ENCODE measurements around the gene PRPSAP2. TPM values are rescaled to one million over a fixed set of nuclear protein-coding genes. Genes with fewer than 3 reads are reported as not detected.

Gene PRPSAP2
- total and polyA plus RNA-seq, 3 experiments from 2014 or later = 38.4 to 51.6 (median 49.7) TPM

- H3K36me3 Mint-ChIP-seq = peaks cover 11 to 55% (median 19%) of the 10 kb centered on the region in 3 donors
These were observed 46.6 kb downstream of the PRPSAP2 start for GRCh38 chr17:18904482-18904881.

GRCh38 chr17:18905226-18905625, 47.3 kb downstream of the PRPSAP2 start:
- Histone ChIP-seq H3K4me1 (ENCODE audit: insufficient read depth, low read length) (peaks cover 30% of the 10 kb centered on the region), H3K9me3 (ENCODE audit: low read length) (no peaks in the 10 kb centered on the region), H3K36me3 (ENCODE audit: insufficient read depth, low read length) (no peaks in the 10 kb centered on the region), H3K27ac (ENCODE audit: low read depth, low read length) (no peak overlapping the region), H3K27me3 (ENCODE audit: insufficient read depth, low read length, poor library complexity, severe bottlenecking) (no peaks in the 10 kb centered on the region), H3K4me3 (ENCODE audit: low read length) (no peak overlapping the region)
- H3K36me3 Mint-ChIP-seq = peaks cover 9 to 61% (median 21%) of the 10 kb centered on the region in 3 donors
- H3K27ac Mint-ChIP-seq = no peak overlapping the region
- ChIA-PET CTCF (no interaction called here), POLR2A (no interaction called here)
- no peak for DNase-seq
- no peak overlapping the region for H3K4me3 Mint-ChIP-seq
- no peaks in the 10 kb centered on the region for H3K9me3 Mint-ChIP-seq
- peaks cover 29 to 37% (median 37%) of the 10 kb centered on the region in 3 donors for H3K4me1 Mint-ChIP-seq
- peaks cover 0 to 2% of the 10 kb centered on the region in 2 donors for H3K27me3 Mint-ChIP-seq

More at GRCh38 chr17:18904482-18904881, 46.6 kb downstream of the PRPSAP2 start:
- H3K4me3 ChIP-seq (ENCODE audit: low read length) = no peak overlapping the region
- no peaks in the 10 kb centered on the region for H3K9me3 ChIP-seq (ENCODE audit: low read length)
- DNase-seq = no peak
- no peaks in the 10 kb centered on the region for H3K36me3 ChIP-seq (ENCODE audit: insufficient read depth, low read length)
- H3K27ac ChIP-seq (ENCODE audit: low read depth, low read length) = no peak overlapping the region
- H3K4me1 ChIP-seq (ENCODE audit: insufficient read depth, low read length) = peaks cover 35% of the 10 kb centered on the region
- POLR2A ChIA-PET = no interaction called here
- H3K4me3 Mint-ChIP-seq = no peak overlapping the region
- no peaks in the 10 kb centered on the region for H3K9me3 Mint-ChIP-seq
- H3K27me3 ChIP-seq (ENCODE audit: insufficient read depth, low read length, poor library complexity, severe bottlenecking) = no peaks in the 10 kb centered on the region
- CTCF ChIA-PET = no interaction called here
- H3K27ac Mint-ChIP-seq = no peak overlapping the region
- peaks cover 0 to 2% of the 10 kb centered on the region in 2 donors for H3K27me3 Mint-ChIP-seq
- H3K4me1 Mint-ChIP-seq = peaks cover 31 to 42% (median 40%) of the 10 kb centered on the region in 3 donors

- no peak overlapping the region for H3K4me3 ChIP-seq (ENCODE audit: low read length)
- Mint-ChIP-seq H3K27me3 (peaks cover 0 to 2% of the 10 kb centered on the region in 2 donors), H3K36me3 (peaks cover 12 to 78% (median 27%) of the 10 kb centered on the region in 3 donors), H3K4me1 (peaks cover 0 to 8% (median 2%) of the 10 kb centered on the region in 3 donors), H3K9me3 (no peaks in the 10 kb centered on the region), H3K4me3 (no peak overlapping the region), H3K27ac (no peak overlapping the region)
- H3K27ac ChIP-seq (ENCODE audit: low read depth, low read length) = no peak overlapping the region
- no peak for DNase-seq
- H3K27me3 ChIP-seq (ENCODE audit: insufficient read depth, low read length, poor library complexity, severe bottlenecking) = no peaks in the 10 kb centered on the region
- ChIA-PET CTCF (no interaction called here), POLR2A (no interaction called here)
- H3K4me1 ChIP-seq (ENCODE audit: insufficient read depth, low read length) = no peaks in the 10 kb centered on the region
- no peaks in the 10 kb centered on the region for H3K9me3 ChIP-seq (ENCODE audit: low read length)
- peaks cover 14% of the 10 kb centered on the region for H3K36me3 ChIP-seq (ENCODE audit: insufficient read depth, low read length)
These were observed 52.4 kb downstream of the PRPSAP2 start for GRCh38 chr17:18910326-18910725.

- Histone ChIP-seq H3K27ac (ENCODE audit: low read depth, low read length) (no peak overlapping the region), H3K4me1 (ENCODE audit: insufficient read depth, low read length) (no peaks in the 10 kb centered on the region), H3K9me3 (ENCODE audit: low read length) (no peaks in the 10 kb centered on the region), H3K36me3 (ENCODE audit: insufficient read depth, low read length) (peaks cover 14% of the 10 kb centered on the region), H3K4me3 (ENCODE audit: low read length) (no peak overlapping the region), H3K27me3 (ENCODE audit: insufficient read depth, low read length, poor library complexity, severe bottlenecking) (no peaks in the 10 kb centered on the region)
- Mint-ChIP-seq H3K27me3 (peaks cover 0 to 2% of the 10 kb centered on the region in 2 donors), H3K36me3 (peaks cover 14 to 80% (median 29%) of the 10 kb centered on the region in 3 donors), H3K9me3 (no peaks in the 10 kb centered on the region), H3K4me1 (peaks cover 0 to 8% (median 2%) of the 10 kb centered on the region in 3 donors), H3K27ac (no peak overlapping the region), H3K4me3 (no peak overlapping the region)
- DNase-seq = no peak
- CTCF ChIA-PET = no interaction called here
- POLR2A ChIA-PET = no interaction called here
These were observed 53.0 kb downstream of the PRPSAP2 start for GRCh38 chr17:18910881-18911280.

GRCh38 chr17:18916816-18917500, 59.0 kb downstream of the PRPSAP2 start:
- no peak overlapping the region for H3K27ac ChIP-seq (ENCODE audit: low read depth, low read length)
- Mint-ChIP-seq H3K4me3 (no peak overlapping the region), H3K27ac (peak overlapping the region in 2 of 8 donors; percentile 46 to 63), H3K27me3 (no peaks in the 10 kb centered on the region), H3K9me3 (no peaks in the 10 kb centered on the region), H3K4me1 (peaks cover 33 to 40% (median 37%) of the 10 kb centered on the region in 3 donors), H3K36me3 (peaks cover 11 to 62% (median 21%) of the 10 kb centered on the region in 3 donors)
- no peak overlapping the region for H3K4me3 ChIP-seq (ENCODE audit: low read length)
- DNase-seq = no peak
- CTCF ChIA-PET = no interaction called here
- POLR2A ChIA-PET = no interaction called here
- H3K36me3 ChIP-seq (ENCODE audit: insufficient read depth, low read length) = peaks cover 15% of the 10 kb centered on the region
- H3K27me3 ChIP-seq (ENCODE audit: insufficient read depth, low read length, poor library complexity, severe bottlenecking) = no peaks in the 10 kb centered on the region
- H3K4me1 ChIP-seq (ENCODE audit: insufficient read depth, low read length) = peaks cover 24% of the 10 kb centered on the region
- no peaks in the 10 kb centered on the region for H3K9me3 ChIP-seq (ENCODE audit: low read length)

- Histone ChIP-seq H3K27me3 (ENCODE audit: insufficient read depth, low read length, poor library complexity, severe bottlenecking) (no peaks in the 10 kb centered on the region), H3K27ac (ENCODE audit: low read depth, low read length) (no peak overlapping the region), H3K4me3 (ENCODE audit: low read length) (no peak overlapping the region), H3K9me3 (ENCODE audit: low read length) (no peaks in the 10 kb centered on the region), H3K36me3 (ENCODE audit: insufficient read depth, low read length) (peaks cover 10% of the 10 kb centered on the region), H3K4me1 (ENCODE audit: insufficient read depth, low read length) (peaks cover 28% of the 10 kb centered on the region)
- no peak overlapping the region for H3K4me3 Mint-ChIP-seq
- peaks cover 37 to 44% (median 42%) of the 10 kb centered on the region in 3 donors for H3K4me1 Mint-ChIP-seq
- no peaks in the 10 kb centered on the region for H3K27me3 Mint-ChIP-seq
- H3K36me3 Mint-ChIP-seq = peaks cover 5 to 58% (median 18%) of the 10 kb centered on the region in 3 donors
- H3K9me3 Mint-ChIP-seq = no peaks in the 10 kb centered on the region
- peak overlapping the region in 1 of 8 donors; percentile 42 for H3K27ac Mint-ChIP-seq
- POLR2A ChIA-PET = interaction anchor here (0.6 kb wide), 1 partner anchor 717 kb away, joined by 9 read pairs; no protein-coding TSS in a partner anchor
- no peak for DNase-seq
- CTCF ChIA-PET = no interaction called here
These were observed 59.6 kb downstream of the PRPSAP2 start for GRCh38 chr17:18917506-18918032.

- no peaks in the 10 kb centered on the region for H3K9me3 ChIP-seq (ENCODE audit: low read length)
- DNase-seq = no peak
- Mint-ChIP-seq H3K9me3 (no peaks in the 10 kb centered on the region), H3K27ac (peak overlapping the region in 4 of 8 donors; percentile 2 to 57 (median 28)), H3K4me1 (peaks cover 36 to 49% (median 47%) of the 10 kb centered on the region in 3 donors), H3K36me3 (peaks cover 4 to 49% (median 16%) of the 10 kb centered on the region in 3 donors), H3K27me3 (no peaks in the 10 kb centered on the region), H3K4me3 (no peak overlapping the region)
- no peak overlapping the region for H3K4me3 ChIP-seq (ENCODE audit: low read length)
- peaks cover 34% of the 10 kb centered on the region for H3K4me1 ChIP-seq (ENCODE audit: insufficient read depth, low read length)
- ChIA-PET CTCF (no interaction called here), POLR2A (no interaction called here)
- peaks cover 9% of the 10 kb centered on the region for H3K36me3 ChIP-seq (ENCODE audit: insufficient read depth, low read length)
- no peak overlapping the region for H3K27ac ChIP-seq (ENCODE audit: low read depth, low read length)
- H3K27me3 ChIP-seq (ENCODE audit: insufficient read depth, low read length, poor library complexity, severe bottlenecking) = no peaks in the 10 kb centered on the region
These were observed 62.0 kb downstream of the PRPSAP2 start for GRCh38 chr17:18919963-18920362.

GRCh38 chr17:18920911-18921441, 63.0 kb downstream of the PRPSAP2 start:
- DNase-seq = no peak
- Mint-ChIP-seq H3K27ac (peak overlapping the region in 4 of 8 donors; percentile 1 to 64 (median 20)), H3K36me3 (peaks cover 0 to 46% (median 11%) of the 10 kb centered on the region in 3 donors), H3K4me1 (peaks cover 41 to 56% (median 54%) of the 10 kb centered on the region in 3 donors), H3K4me3 (peak overlapping the region in 6 of 7 donors; percentile 3 to 59 (median 38)), H3K27me3 (no peaks in the 10 kb centered on the region), H3K9me3 (no peaks in the 10 kb centered on the region)
- Histone ChIP-seq H3K9me3 (ENCODE audit: low read length) (no peaks in the 10 kb centered on the region), H3K4me1 (ENCODE audit: insufficient read depth, low read length) (peaks cover 44% of the 10 kb centered on the region), H3K27ac (ENCODE audit: low read depth, low read length) (no peak overlapping the region), H3K36me3 (ENCODE audit: insufficient read depth, low read length) (peaks cover 9% of the 10 kb centered on the region), H3K4me3 (ENCODE audit: low read length) (peak overlapping the region; percentile 16), H3K27me3 (ENCODE audit: insufficient read depth, low read length, poor library complexity, severe bottlenecking) (no peaks in the 10 kb centered on the region)
- ChIA-PET CTCF (no interaction called here), POLR2A (no interaction called here)

Data from CD8-positive, alpha-beta memory T cell (primary cell).